SHP77 (cell line): ENCODE measurements around the gene LIPT2.
A peak's percentile ranks its signal among the peaks of the same experiment; 100 is the strongest.

Experiments
- DNase-seq, 2 experiments: peaks; one replicate each; lab custom pipeline; 2025; lab: John Stamatoyannopoulos, UW

The LIPT2 gene

DNA sequence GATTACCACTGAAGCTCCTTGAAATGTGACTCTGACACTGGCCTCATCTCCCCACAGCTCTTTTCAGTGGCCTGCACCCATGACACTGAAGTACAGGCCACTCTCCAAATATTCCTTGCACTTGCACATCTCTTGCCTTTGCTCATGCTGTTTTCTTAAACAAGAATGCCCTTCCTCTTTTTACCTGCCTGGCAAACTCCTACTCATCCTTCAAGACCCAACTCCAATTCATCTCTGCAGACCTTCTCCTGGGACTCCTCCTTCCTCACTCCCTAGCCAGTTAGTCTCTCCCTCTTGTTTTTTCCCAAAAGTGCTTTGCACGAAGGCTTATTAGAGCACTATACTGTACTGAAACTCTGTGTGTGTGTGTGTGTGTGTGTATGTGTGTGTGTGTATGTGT lies 28.8 kb downstream of the LIPT2 start:
- no peak for DNase-seq

- DNase-seq, result no peak
Observed at GRCh38 chr11:74463216-74463615, 30.3 kb downstream of the LIPT2 start.

DNA sequence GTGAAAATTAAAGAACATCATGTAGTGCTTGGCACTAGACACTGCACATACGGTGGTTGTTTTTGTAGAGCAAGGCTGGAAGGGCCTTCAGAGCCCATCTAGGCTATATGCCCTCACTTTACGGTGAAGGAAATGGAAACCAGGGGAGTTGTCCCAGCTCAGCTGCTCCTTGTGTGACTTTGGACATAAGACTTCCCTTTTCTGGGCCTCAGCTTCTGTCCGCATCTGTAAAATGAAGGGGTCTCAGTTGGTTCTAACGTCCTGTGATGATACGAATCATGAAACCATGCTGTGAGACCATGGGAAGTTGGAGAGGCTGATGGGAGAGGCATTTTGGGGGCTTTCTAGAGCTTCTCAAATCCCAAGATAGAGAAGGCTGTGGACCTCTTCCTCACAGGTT lies 30.9 kb downstream of the LIPT2 start:
- DNase-seq, result no peak

DNA sequence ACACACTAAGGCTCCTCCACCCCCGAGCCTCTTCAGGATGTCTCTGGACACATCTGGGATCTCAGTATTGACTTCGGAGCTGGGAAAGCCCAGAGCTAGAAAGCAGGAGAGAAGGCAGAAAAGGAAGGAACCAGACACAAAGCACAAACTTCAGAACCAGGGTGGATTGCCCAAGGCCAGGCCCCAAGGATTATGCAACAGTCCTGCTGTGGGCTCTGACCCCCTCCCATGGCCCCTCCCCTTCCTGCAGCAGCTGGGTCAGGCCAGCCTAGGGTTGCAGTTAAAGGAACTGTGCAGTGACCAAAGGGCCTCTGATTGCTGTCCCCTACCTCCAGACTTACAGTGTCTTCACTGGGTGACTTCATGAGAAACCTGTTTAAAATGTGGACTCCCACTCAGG lies 31.5 kb downstream of the LIPT2 start:
- no peak for DNase-seq

GRCh38 chr11:74460481-74461154 lies 32.9 kb downstream of the LIPT2 start:
- no peak for DNase-seq

DNA sequence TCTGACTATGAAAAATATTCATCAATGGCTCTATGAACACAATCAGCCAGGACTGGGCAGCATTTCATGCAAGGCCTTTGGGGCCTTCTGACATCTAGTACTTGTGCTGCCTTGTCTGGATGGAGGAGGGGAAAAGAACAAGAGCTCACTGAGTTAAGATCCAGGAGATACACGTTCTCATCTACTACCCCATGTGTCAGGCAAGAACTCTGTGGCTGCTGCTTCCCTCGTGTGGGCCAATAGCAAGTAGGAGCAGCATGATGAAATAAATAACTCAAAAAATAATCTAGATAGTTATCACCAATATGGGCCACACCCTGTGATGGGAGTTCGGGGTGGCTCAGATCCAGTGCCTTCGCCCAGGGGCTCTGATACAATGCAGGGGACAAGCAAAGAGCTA lies 33.5 kb downstream of the LIPT2 start:
- no peak for DNase-seq

- DNase-seq, result no peak
Observed at GRCh38 chr11:74459584-74459983, 33.9 kb downstream of the LIPT2 start.

DNA sequence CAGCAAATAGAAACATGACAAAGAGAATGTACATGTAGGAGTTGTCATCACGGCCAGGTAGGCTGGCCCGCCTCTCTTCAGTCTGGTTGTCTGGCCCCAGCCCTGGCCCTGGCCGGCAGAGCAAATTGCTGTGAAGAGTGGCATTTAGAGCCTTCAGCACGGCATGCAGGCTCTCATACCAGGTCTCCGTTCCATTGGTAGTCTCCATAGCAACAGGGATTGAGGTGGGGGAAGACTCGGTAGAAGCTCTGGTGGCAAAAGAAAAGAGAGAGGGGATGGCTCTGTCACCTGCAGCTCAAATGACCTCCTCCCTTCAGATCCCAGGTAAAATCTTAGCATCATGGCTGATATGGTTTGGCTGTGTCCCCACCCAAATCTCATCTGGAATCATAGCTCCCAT lies 36.2 kb downstream of the LIPT2 start:
- DNase-seq, result no peak

DNA sequence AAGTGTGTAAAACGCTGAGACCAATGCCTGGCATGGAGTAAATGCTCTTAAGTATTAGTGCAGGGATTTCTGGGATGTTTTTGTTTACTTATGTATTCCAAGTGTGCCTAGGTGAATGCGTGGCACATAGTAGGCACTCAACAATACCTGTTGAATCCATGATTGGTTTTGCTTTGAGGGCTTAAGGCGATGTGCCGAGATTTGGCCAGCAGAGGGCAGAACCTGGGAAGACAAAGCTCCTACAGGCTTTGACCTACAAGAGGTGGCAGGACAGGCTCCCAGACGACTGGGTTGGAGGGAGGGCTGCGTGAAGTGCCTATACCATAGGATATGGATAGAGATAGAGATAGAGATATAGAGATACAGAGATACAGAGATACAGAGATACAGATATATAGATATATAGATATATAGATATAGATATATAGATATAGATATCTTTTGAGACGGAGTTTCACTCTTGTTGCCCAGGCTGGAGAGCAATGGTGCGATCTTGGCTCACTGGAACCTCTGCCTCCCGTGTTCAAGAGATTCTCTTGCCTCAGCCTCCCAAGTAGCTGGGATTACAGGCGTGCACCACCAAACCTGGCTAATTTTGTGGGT lies 40.0 kb downstream of the LIPT2 start:
- DNase-seq, result peak; percentile 80 to 81

- no peak for DNase-seq
Observed at GRCh38 chr11:74452366-74452765, 41.2 kb downstream of the LIPT2 start.

GRCh38 chr11:74450318-74450717 lies 43.2 kb downstream of the LIPT2 start:
- DNase-seq, result no peak

GRCh38 chr11:74449369-74449931 lies 44.1 kb downstream of the LIPT2 start:
- peak; percentile 91 to 92 for DNase-seq

- no peak for DNase-seq
Observed at GRCh38 chr11:74447720-74448119, 45.8 kb downstream of the LIPT2 start.

- no peak for DNase-seq
Observed at GRCh38 chr11:74446532-74446938, 47.0 kb downstream of the LIPT2 start.

- DNase-seq, result peak; percentile 7 to 30
Observed at GRCh38 chr11:74444173-74444826, 49.2 kb downstream of the LIPT2 start.

- DNase-seq, result peak; percentile 89 to 94
Observed at GRCh38 chr11:74443071-74443864, 50.3 kb downstream of the LIPT2 start.

DNA sequence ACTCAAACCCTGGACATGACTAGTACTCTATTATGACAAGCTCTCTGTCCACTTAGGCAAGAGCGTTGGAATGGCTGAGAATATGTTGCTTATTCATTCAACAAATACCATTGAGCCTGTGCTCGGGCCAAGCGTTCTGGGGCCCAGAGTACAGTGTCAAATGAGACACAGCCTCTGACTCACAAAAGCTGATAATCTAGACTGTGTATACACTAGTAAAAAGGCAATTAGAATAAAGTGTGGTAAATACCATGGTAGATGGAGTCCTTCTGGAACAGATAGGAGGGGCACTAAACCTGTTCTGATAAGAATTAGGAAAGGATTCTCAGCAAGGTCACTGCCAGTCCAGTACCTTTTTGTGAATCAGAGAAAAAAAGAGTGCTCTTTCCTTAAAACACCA lies 50.9 kb downstream of the LIPT2 start:
- DNase-seq, result no peak
